GM21526 (cell line): Measurements from ENCODE around the gene TREML4.
"Not testable (repeated sequence)": the region's sequence is repeated elsewhere in the genome, so short reads cannot be mapped to it uniquely, and the experiment has no call there.

Source experiments
- ATAC-seq: cut with Tn5 transposase; IDR thresholded peaks from one replicate; pipeline ENCODE4 v1.9.1; 2021; ENCODE audit warnings: moderate library complexity; ENCODE audit not compliant: unreplicated experiment, low FRiP score

Gene TREML4

GRCh38 chr6:41228096-41228495, at the start of gene TREML4:
Gene TREML4, plus strand, starts transcription at chr6:41228349. Its CDS starts 79 bp downstream, at chr6:41228428.
- no peak for ATAC-seq

DNA sequence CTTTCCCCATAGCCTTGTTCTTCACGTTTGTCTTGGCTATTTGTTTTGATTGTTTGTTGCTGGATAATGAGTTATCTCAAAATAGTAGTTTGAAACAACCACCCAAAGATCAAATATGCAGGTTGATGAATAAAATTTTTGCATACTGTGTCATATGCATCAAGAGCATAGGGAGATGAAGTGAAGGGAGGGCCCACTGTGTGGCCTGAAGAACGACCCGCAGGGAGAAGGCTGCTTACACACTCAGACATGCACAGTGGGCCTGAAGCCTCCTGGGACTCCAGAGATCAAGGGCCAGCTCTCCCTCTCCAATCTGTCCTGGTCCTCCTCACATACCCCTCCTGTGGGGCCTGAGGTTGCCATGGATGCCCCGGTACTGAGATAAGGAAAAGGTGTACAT, 49.0 kb upstream of the TREML4 start:
- no peak for ATAC-seq

GRCh38 chr6:41181566-41181965, 46.6 kb upstream of the TREML4 start:
- ATAC-seq: no peak

DNA sequence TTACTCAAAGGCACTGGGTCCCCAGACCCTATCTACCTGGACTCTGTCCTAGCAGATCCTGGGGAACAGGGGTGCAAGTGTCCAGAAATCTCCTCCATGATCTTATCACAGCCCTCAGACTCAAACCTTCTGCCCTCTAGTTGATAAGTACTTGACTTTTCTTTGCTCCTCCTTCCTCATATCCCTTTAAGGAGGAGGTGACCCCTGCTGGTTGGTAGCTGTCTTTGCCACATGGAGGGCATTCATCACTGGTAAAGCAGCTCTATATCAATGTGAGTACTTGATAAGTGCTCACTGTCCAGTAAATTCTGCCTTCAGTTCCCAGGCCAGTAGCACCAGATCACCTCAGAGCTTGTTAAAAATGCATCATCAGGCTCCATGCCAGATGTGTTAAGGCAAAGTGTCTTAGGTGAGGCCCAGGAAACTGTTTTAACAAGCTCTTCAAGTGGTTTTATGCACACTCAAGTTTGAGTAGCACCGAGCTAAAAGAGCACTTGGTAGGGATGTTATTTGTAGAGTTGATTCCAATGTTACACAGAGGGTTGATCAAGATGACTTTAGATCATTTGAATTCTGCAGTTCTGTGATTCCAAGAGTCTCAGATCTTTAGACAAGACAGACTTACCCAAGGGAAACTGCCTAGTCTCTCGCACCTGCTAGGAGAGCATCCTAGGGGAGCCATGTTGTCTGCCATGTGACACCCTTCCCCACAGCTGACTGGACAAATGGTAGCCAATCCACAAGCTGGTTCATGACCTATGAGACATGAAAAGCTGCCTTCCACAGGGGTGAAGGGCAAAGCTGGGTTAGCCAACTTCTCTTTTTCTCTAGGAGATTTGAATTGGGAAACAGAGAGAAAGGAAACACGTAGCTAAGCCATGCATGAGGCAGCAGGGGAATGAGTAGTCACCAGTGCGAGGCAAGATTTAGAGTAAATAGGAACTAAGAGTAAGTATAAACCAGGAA, 45.8 kb upstream of the TREML4 start:
- ATAC-seq: no peak

GRCh38 chr6:41184761-41185160, 43.4 kb upstream of the TREML4 start:
- ATAC-seq: no peak

DNA sequence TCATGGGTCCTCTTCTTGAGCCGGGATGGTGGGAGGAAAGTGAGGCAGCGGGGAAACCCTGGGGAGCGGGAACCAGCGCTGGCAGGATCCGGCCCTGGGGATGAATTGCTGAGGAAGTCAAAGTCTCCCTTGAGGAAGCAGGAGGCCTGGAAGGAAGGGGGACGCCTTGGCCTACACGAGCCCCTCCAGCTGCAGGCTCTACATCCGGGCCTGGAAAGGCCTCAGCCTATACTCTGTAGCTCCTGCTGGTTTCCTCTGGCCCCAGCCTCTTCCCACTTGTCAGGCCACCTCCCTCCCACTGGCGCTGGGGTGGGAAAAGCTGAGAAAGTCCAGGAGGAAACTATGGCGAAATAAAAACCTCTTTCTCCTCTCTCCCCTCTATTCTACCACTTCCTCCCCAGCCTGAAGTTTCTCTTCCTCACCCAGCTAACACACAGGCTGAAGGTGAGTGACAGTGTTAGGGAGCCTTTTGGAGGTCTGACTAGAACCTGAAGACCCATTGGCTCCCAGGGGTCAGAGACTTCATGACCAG, 42.1 kb upstream of the TREML4 start:
- no peak for ATAC-seq

DNA sequence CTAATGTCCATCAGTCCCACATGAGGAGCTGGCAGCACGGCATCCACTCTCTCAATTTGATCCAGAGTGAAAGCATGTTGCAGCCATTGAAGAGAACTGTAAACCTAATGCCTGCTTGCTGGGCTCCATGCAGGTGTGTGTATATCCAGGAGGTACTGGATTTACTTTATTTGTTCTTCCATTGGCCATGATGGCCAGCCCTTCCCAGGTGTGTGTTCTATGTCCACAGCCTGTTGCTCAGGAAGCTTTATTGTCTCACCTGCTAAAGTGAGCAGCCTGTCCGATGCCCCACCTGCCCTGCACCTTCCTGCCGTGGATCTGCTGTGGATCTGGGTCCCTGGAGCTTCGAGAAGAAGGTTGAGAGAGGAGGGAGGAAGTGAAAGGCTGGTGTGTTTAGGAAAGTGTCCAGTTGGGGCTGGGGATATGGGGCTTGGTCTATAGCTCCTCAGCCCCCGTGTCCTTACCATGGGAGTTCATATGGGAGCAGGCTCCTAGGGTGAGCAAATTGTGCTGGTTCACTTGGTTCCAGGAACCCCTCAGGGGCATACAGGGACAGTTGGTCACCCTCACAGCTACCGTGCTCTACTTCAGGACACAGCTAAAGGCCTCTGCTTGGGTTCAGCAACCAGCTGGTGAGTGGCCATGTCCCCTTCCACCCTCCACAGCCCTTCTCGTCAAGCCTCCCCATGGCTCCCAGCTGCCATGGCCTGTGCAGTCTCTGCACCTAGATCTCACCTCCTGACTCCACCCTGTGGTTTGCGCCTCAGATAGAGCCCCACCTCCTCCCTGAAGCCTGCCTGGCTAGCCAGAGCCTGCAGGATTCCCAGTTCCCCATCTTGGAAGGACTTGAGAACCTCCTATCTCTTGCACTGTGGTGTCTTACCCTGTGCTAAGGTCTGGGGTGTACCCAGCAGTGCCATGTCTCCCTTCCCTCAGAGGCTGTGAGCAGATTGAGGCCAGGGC, 39.9 kb upstream of the TREML4 start:
- ATAC-seq: no peak

- not testable (repeated sequence) for ATAC-seq
Observed at GRCh38 chr6:41189046-41189445, 39.1 kb upstream of the TREML4 start.

GRCh38 chr6:41189967-41190366, 38.2 kb upstream of the TREML4 start:
- ATAC-seq: no peak

DNA sequence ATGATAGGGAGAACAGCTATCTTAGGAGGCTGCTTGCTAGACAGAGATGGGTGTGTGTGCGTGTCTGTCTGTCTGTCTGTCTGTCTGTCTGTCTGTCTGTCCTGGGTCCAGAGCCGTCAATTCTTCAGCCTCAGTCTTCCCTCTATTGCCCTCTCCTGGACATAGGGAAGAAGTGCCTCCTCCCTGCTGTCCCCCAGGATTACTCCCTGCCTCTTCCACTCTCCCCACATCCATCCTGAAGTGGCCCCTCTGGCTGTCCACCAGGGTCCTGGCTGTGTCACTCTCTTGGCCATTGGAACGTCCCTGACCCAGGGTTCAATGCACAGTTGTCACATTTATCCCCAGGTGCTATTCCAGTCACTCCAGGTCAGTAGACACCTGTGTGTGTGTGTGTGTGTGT, 37.4 kb upstream of the TREML4 start:
- ATAC-seq: no peak

DNA sequence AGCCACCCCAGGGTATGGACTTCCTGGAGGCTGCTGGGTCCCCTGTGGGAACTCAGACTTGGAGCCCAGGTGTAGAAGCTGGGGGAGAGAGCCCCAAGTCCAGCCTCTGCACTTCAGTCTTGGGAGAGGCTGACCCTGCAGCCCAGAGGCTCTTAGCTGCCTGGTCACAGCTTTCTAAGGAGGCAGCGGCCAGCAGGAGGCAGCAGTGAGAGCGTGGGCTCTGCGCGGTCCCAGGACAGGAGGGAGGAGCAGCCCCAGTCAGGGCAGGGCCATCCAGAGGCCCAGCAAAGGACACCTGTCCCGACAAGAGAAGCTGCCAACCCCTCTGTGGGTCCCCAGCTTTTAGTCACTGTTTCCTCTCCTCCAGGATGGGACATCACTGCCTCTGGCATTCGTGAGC, 36.6 kb upstream of the TREML4 start:
- no peak for ATAC-seq

GRCh38 chr6:41193171-41193734, 34.9 kb upstream of the TREML4 start:
- ATAC-seq: no peak

DNA sequence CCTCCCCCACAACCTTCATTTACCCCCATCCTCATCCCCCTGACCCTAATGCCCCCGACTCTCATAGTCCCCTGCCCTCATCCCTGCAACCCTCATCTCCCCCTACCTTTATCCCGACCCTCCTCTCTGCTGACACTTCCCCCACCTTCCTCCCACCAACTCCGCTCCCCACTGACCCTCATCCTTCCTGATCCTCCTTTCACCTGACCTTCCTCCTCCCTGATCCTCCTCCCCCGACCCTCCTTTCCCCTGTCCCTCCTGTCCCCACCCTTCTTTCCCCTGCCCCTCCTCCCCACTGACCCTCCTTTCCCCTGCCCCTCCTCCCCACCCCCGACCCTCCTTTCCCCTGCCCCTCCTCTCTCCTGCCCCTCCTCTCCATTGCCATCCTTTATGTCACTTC, 34.3 kb upstream of the TREML4 start:
- ATAC-seq: no peak

DNA sequence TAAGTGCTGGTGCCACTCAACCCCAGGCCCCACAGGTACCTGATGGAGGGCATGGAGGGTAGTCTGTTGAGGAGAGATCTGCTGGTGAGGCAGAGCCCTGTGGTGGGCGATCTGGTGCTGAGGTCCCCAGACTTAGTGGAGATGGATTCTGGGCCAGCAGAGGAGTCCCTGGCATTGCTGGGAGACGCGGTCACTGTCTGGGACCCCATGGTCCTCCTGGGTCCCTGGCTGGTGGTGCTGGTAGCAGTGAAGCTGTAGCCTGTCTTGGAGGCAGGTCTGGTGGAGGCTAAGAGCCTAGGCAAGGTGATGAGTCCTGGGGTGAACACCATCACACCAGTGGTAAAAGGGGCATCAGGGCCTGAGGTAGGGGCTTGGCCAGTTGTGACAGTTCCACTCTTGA, 33.8 kb upstream of the TREML4 start:
- ATAC-seq: no peak

- no peak for ATAC-seq
Observed at GRCh38 chr6:41197234-41197633, 30.9 kb upstream of the TREML4 start.

DNA sequence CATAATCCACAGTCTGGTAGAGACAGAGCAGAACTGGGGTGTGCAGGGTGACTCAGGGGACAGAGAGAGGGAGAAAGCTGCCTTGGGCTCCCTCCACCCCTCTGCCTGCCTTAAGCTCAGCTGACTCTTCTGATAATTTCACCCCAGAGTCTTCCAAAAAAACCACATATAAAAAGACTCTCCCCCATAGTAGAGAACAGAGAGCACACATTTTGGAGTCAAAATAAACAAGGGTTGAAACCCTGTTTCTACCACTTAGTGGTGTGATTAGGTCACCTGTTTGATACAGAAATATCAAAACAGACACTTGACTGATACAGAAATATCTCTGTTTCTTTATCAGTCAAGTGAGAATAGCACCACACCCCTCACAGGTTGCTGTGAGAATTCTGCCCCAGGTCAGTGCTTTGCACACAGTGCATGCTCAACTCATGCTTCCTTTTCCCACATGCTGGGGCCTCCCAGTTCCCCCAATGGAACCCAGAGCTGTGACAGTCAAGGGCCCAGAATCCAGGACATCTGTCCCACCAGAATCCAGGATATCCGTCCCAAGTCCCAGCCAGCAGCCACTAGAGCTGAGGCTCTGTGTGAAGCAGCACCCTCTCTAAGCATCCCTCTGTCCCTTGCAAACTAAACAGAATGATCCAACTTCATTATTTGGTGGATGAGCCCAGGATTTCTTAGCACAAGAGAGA, 28.4 kb upstream of the TREML4 start:
- peak; percentile 50 for ATAC-seq

- ATAC-seq: no peak
Observed at GRCh38 chr6:41200296-41200900, 27.8 kb upstream of the TREML4 start.

DNA sequence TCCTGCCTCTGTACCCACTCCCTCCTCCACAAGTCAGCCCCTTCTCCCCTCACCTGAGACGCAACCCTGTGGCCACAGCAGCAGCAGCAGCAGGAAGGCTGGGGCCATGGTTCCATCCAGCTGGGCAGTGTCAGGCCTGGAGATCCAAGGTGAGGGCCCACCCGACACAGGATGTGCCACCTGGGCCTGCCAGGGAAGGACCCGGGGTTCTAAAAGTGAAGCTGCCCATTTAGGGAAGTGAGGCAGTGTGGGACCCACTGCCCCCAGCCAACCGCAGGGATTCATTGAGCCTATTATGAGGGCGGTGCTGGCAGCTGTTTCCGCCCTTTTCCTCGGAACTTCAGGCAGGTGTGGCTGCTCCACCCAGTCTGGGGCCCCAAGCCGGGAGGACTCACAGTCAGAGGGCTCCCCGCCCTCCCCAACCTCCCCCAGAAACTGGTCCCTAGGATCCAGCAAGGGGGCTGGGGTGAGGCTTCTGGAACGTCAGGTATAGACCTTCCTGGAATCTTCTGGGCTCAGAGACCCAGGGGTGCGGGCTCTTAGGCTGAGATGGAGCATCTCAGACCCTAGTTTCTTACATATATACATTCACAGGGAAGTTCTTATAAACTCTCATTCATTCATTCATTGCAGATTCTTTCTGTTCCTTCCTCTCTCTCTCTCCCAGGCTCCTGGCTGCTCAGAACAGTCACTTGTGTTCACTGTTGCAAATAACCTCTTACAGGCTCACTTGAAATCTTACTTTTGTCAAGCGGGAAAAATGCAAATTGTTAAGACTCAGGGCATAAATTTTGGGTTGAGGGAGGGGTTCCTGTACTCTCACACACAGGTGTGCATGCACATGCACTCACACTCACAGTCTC, 27.0 kb upstream of the TREML4 start, which contains the start of gene TREML2:
Gene TREML2 (minus strand): TSS at position 249 of the 863 bp plus-strand sequence. CDS start 141 bp downstream, at position 108.
- no peak for ATAC-seq
